ENCODE measurements around the gene SLC35E1.

The SLC35E1 gene

DNA sequence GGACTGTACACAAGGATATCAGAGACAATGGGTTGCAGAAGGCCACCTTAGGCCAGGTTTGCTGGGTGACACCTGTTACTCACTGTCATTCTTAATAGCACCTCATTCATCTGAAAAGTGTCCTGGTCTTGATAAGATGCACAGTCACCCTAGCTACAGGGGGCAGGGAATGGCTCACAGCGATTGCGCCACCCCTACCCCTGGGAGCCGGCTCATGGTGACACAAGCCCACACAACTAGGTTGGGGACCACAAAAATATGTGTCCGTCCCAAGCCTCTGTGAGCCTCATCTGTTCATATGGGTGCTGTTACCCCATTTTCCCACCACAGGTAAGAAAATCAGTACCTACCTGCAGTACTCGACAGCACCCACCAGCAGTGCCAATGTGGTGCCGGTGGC, 32.4 kb upstream of the SLC35E1 start:
- Histone ChIP-seq H3K4me1 (ENCODE audit: low read length) (peaks cover 50% of the 10 kb centered on the region), H3K27ac (ENCODE audit: low read length) (peak overlapping the region; percentile 45; the same call in 1 of the 2 replicates), H3K27me3 (replicated peaks; ENCODE audit: insufficient read depth, low read length) (no peaks in the 10 kb centered on the region), H3K9ac (ENCODE audit: low read length) (no peak overlapping the region), H3K9me3 (replicated peaks; ENCODE audit: insufficient read depth, low read length) (no peaks in the 10 kb centered on the region), H3K36me3 (replicated peaks; ENCODE audit: insufficient read depth, low read length) (no peaks in the 10 kb centered on the region), H2AFZ (ENCODE audit: low read length) (no peak overlapping the region), H3K4me3 (ENCODE audit: low read length) (no peak overlapping the region), H3K4me2 (ENCODE audit: low read depth, low read length) (peak overlapping the region; percentile 16; the same call in 1 of the 2 replicates), H3F3A (ENCODE audit: insufficient read depth, low read length) (peaks cover 18% of the 10 kb centered on the region; the same call in 1 of the 2 replicates), H3K9me2 (replicated peaks; ENCODE audit: insufficient read depth, low read length) (no peaks in the 10 kb centered on the region), H3K79me2 (ENCODE audit: low read length) (peaks cover 99% of the 10 kb centered on the region), H4K20me1 (ENCODE audit: insufficient read depth, low read length) (0 out of 2 replicates have a peak, but pooled peaks cover 11% of the 10 kb centered on the region)
- no peak for DNase-seq
- TF ChIP-seq EZH2phosphoT487 (IDR thresholded peaks at IDR 0.05; ENCODE audit: low read length) (no peak), EZH2 (optimal IDR thresholded peaks at IDR 0.05; ENCODE audit: low read depth, low read length) (no peak)
- TF ChIP-seq, protein P1, sequence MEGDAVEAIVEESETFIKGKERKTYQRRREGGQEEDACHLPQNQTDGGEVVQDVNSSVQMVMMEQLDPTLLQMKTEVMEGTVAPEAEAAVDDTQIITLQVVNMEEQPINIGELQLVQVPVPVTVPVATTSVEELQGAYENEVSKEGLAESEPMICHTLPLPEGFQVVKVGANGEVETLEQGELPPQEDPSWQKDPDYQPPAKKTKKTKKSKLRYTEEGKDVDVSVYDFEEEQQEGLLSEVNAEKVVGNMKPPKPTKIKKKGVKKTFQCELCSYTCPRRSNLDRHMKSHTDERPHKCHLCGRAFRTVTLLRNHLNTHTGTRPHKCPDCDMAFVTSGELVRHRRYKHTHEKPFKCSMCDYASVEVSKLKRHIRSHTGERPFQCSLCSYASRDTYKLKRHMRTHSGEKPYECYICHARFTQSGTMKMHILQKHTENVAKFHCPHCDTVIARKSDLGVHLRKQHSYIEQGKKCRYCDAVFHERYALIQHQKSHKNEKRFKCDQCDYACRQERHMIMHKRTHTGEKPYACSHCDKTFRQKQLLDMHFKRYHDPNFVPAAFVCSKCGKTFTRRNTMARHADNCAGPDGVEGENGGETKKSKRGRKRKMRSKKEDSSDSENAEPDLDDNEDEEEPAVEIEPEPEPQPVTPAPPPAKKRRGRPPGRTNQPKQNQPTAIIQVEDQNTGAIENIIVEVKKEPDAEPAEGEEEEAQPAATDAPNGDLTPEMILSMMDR (IDR thresholded peaks at IDR 0.05; ENCODE audit: low read length): no peak

DNA sequence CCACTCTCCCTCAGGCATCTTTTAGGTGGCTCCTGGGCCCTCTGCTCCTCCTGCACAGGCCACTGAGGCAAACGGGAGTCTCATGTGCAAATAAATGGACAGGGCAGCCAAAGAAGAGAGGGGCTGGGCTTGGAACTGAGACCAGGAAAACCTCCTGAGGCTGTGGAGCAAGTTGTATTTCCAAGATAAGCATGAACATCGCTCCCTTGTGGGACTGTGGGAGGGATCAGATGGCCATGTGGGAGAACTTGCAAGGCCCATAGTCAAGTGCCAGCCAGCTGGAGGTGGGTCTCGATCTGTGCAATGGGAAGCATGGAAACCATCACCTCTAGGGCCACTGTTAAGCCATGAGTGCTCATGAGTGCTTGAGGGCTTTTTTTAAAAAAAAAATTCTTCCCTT, 30.9 kb upstream of the SLC35E1 start:
- TF ChIP-seq EZH2 (optimal IDR thresholded peaks at IDR 0.05; ENCODE audit: low read depth, low read length) (no peak), EZH2phosphoT487 (IDR thresholded peaks at IDR 0.05; ENCODE audit: low read length) (no peak)
- TF ChIP-seq, protein P1 (IDR thresholded peaks at IDR 0.05; ENCODE audit: low read length): no peak
- Histone ChIP-seq H3K27ac (ENCODE audit: low read length) (no peak overlapping the region), H4K20me1 (ENCODE audit: insufficient read depth, low read length) (0 out of 2 replicates have a peak, but pooled peaks cover 11% of the 10 kb centered on the region)

DNA sequence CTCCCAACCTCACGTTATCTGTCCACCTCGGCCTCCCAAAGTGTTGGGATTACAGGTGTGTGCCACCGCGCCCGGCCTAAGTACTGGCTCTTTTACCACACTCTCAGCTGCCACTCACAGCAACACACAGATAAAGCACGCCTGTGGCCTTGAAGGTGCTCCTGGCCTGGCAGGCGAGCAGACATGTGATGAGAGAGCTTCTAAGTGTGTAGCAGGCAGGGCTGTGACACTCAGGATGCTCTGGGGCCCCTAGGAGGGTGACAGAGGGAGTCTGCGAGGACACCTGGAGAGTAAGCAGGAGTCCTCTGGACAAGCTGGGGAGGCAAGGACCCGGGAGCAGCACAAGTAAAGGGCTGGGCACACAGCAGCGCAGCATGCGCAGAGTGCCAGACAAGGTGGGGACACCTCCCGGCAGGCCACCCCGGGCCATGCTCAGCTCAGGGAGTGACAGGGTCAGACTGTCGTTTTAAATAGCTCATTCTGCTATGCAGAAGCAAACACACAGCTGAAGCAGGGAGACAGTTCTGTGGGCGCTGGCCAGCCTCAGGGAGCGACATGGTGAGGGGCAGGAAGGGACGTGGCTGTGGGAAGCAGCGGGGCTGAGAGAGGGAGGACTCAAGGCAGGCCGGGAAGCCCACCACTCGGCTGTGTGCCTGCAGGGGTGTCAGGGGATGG, 29.3 kb upstream of the SLC35E1 start:
- H2AFZ ChIP-seq (ENCODE audit: low read length): no peak overlapping the region
- no peaks in the 10 kb centered on the region for H3K9me2 ChIP-seq (replicated peaks; ENCODE audit: insufficient read depth, low read length)
- H4K20me1 ChIP-seq (ENCODE audit: insufficient read depth, low read length): 0 out of 2 replicates have a peak, but pooled peaks cover 11% of the 10 kb centered on the region
- no peak overlapping the region for H3K4me3 ChIP-seq (ENCODE audit: low read length)
- TF ChIP-seq, protein P1 (IDR thresholded peaks at IDR 0.05; ENCODE audit: low read length): no peak
- TF ChIP-seq EZH2phosphoT487 (IDR thresholded peaks at IDR 0.05; ENCODE audit: low read length) (no peak), EZH2 (optimal IDR thresholded peaks at IDR 0.05; ENCODE audit: low read depth, low read length) (no peak)
- H3F3A ChIP-seq (ENCODE audit: insufficient read depth, low read length): peaks cover 18% of the 10 kb centered on the region; the same call in 1 of the 2 replicates
- H3K4me2 ChIP-seq (ENCODE audit: low read depth, low read length): no peak overlapping the region
- H3K27me3 ChIP-seq (replicated peaks; ENCODE audit: insufficient read depth, low read length): no peaks in the 10 kb centered on the region
- H3K4me1 ChIP-seq (ENCODE audit: low read length): peaks cover 64% of the 10 kb centered on the region
- no peak for DNase-seq
- H3K36me3 ChIP-seq (replicated peaks; ENCODE audit: insufficient read depth, low read length): no peaks in the 10 kb centered on the region
- H3K79me2 ChIP-seq (ENCODE audit: low read length): peaks cover 99% of the 10 kb centered on the region
- H3K9me3 ChIP-seq (replicated peaks; ENCODE audit: insufficient read depth, low read length): no peaks in the 10 kb centered on the region
- H3K9ac ChIP-seq (ENCODE audit: low read length): no peak overlapping the region
- no peak overlapping the region for H3K27ac ChIP-seq (ENCODE audit: low read length)

More for the DNA sequence above, 30.9 kb upstream of the SLC35E1 start:
- peaks cover 99% of the 10 kb centered on the region for H3K79me2 ChIP-seq (ENCODE audit: low read length)
- H3K9ac ChIP-seq (ENCODE audit: low read length): no peak overlapping the region
- H3K36me3 ChIP-seq (replicated peaks; ENCODE audit: insufficient read depth, low read length): no peaks in the 10 kb centered on the region
- no peak overlapping the region for H2AFZ ChIP-seq (ENCODE audit: low read length)
- no peaks in the 10 kb centered on the region for H3K9me3 ChIP-seq (replicated peaks; ENCODE audit: insufficient read depth, low read length)
- peaks cover 63% of the 10 kb centered on the region for H3K4me1 ChIP-seq (ENCODE audit: low read length)
- no peaks in the 10 kb centered on the region for H3K9me2 ChIP-seq (replicated peaks; ENCODE audit: insufficient read depth, low read length)
- no peak for DNase-seq
- no peak overlapping the region for H3K4me3 ChIP-seq (ENCODE audit: low read length)
- H3K4me2 ChIP-seq (ENCODE audit: low read depth, low read length): no peak overlapping the region
- H3F3A ChIP-seq (ENCODE audit: insufficient read depth, low read length): peaks cover 18% of the 10 kb centered on the region; the same call in 1 of the 2 replicates
- H3K27me3 ChIP-seq (replicated peaks; ENCODE audit: insufficient read depth, low read length): no peaks in the 10 kb centered on the region

Measured in MM.1S (cell line).